AG04450 (cell line): ENCODE data around the gene C12orf43. TPM values are rescaled to one million over a fixed set of nuclear protein-coding genes. Genes with fewer than 3 reads are reported as not detected.
"Not testable (repeated sequence)": the region's sequence is repeated elsewhere in the genome, so short reads cannot be mapped to it uniquely, and the experiment has no call there.

ENCODE experiments used
- CTCF ChIA-PET: fragments of 300-600, 350-600 bp; formaldehyde crosslinking; extraction: SDS; loops from one replicate; lab custom pipeline; 2022; ENCODE audit warnings: antibody characterized with exemption, inconsistent platforms; lab: Charles Lee
- POLR2A ChIA-PET: fragments of 350-600 bp; formaldehyde crosslinking; extraction: SDS; loops from one replicate; lab custom pipeline; 2021; ENCODE audit warnings: antibody characterized with exemption, inconsistent platforms; lab: Yijun Ruan, JAX
- DNase-seq: peaks from one replicate; pipeline ENCODE4 v3.0.0-alpha.2; 2011; ENCODE audit warnings: low read depth, low spot score
- H3K27ac ChIP-seq: one replicate; pipeline ENCODE4 v1.5.1; 2012; ENCODE audit warnings: low read depth, low read length, control low read depth
- H3K27me3 ChIP-seq: one replicate; pipeline ENCODE4 v1.6.0; 2012; ENCODE audit warnings: low read length; ENCODE audit not compliant: control insufficient read depth, insufficient read depth
- H3K4me3 ChIP-seq: 2 replicates; pipeline ENCODE4 v1.5.1; 2011; ENCODE audit warnings: mild to moderate bottlenecking, low read depth, low read length, control low read depth
- H3K9me3 ChIP-seq: 2 replicates; pipeline ENCODE4 v1.5.1; 2012; ENCODE audit warnings: low read length; ENCODE audit not compliant: control insufficient read depth, insufficient read depth
- polyA plus RNA-seq: library from polyadenylated mRNA; depleted of rRNA; stranded (reverse); fragments of >200 nt; gene quantifications from 2 replicates; pipeline ENCODE4 v1.2.3, GENCODE V29; 2011
- TF ChIP-seq, protein P1 (sequence below): IDR thresholded peaks from 2 replicates; pipeline ENCODE4 v1.5.1; 2011; ENCODE audit warnings: low read depth, low read length, control low read depth, inconsistent platforms

Gene C12orf43
- polyA plus RNA-seq, 1 experiment = 13.6 TPM

DNA sequence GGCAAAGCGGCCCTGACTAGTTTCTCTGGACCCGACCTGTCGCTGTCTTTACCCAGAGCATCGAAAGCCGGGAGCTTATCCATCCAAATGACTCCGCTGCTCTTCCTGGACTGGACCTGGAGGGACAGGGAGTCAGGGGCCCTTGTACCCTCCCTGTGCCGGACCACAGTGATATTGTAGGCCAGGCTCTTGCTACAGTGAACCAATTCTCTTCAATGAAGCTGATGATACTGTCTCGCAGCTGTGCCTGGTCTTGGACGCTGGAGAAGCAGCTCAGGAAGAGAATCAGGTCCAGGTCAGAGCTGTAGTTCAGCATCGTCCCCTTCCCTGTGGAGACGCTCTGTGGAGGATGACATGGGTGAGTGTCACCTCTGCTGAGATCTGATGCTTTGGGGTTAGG lies 37.4 kb upstream of the C12orf43 start:
- TF ChIP-seq, protein P1, sequence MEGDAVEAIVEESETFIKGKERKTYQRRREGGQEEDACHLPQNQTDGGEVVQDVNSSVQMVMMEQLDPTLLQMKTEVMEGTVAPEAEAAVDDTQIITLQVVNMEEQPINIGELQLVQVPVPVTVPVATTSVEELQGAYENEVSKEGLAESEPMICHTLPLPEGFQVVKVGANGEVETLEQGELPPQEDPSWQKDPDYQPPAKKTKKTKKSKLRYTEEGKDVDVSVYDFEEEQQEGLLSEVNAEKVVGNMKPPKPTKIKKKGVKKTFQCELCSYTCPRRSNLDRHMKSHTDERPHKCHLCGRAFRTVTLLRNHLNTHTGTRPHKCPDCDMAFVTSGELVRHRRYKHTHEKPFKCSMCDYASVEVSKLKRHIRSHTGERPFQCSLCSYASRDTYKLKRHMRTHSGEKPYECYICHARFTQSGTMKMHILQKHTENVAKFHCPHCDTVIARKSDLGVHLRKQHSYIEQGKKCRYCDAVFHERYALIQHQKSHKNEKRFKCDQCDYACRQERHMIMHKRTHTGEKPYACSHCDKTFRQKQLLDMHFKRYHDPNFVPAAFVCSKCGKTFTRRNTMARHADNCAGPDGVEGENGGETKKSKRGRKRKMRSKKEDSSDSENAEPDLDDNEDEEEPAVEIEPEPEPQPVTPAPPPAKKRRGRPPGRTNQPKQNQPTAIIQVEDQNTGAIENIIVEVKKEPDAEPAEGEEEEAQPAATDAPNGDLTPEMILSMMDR = no peak
- Histone ChIP-seq H3K4me3 (no peak overlapping the region), H3K27me3 (peaks cover 10% of the 10 kb centered on the region), H3K9me3 (no peaks in the 10 kb centered on the region), H3K27ac (no peak overlapping the region)
- CTCF ChIA-PET = no interaction called here
- POLR2A ChIA-PET = no interaction called here
- DNase-seq = no peak

DNA sequence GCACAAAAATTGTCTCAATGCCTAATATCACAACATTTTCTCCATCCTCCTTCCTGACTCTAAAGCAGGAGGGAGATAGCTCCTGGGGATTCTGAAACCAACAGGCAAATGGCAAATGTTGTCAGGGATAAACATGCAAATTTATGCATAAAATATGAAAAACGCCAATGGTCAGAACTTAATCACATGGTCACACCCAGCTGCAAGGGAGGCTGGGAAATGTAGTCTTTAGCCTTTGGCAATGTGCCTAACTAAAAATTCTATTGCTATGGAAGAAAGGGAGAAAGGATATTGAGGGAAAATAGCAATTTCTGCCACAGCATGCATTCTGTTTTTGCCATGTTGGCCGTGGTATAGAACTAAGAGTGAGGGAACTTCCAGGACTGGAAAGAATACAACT lies 34.4 kb upstream of the C12orf43 start:
- POLR2A ChIA-PET = no interaction called here
- H3K9me3 ChIP-seq = no peaks in the 10 kb centered on the region
- H3K27ac ChIP-seq = no peak overlapping the region
- no peak overlapping the region for H3K4me3 ChIP-seq
- CTCF ChIA-PET = interaction anchor here (2.1 kb wide), 1 partner anchor 9 kb away, joined by 10 read pairs; no protein-coding TSS in a partner anchor
- TF ChIP-seq, protein P1 = no peak
- DNase-seq = no peak
- H3K27me3 ChIP-seq = peaks cover 7% of the 10 kb centered on the region

DNA sequence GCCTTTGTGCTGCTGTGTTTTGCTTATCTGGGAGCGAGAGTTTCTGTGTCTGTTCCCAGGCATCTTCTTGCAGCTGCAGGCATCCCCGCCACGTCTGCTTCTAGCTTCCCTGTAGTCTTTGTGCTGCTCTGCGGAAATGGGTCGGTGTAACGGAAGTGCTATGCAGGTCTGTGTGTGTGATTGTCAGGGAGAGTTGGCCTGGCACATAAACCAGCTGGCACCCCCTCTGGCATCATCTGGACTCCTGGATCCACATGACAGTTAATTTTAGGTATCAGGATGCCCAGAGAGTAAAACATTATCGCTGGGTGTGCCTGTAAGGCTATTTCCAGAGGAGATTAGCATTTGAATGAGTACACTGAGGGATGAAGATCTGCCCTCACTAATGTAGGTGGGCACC lies 32.2 kb upstream of the C12orf43 start:
- no peak for DNase-seq
- Histone ChIP-seq H3K27ac (no peak overlapping the region), H3K27me3 (peaks cover 14% of the 10 kb centered on the region), H3K4me3 (no peak overlapping the region), H3K9me3 (no peaks in the 10 kb centered on the region)
- POLR2A ChIA-PET = interaction anchor here (0.6 kb wide), 1 partner anchor 17 kb away, joined by 6 read pairs; no protein-coding TSS in a partner anchor
- TF ChIP-seq, protein P1 = no peak
- CTCF ChIA-PET = interaction anchor here (3.0 kb wide), 1 partner anchor 12 kb away, joined by 11 read pairs; no protein-coding TSS in a partner anchor

DNA sequence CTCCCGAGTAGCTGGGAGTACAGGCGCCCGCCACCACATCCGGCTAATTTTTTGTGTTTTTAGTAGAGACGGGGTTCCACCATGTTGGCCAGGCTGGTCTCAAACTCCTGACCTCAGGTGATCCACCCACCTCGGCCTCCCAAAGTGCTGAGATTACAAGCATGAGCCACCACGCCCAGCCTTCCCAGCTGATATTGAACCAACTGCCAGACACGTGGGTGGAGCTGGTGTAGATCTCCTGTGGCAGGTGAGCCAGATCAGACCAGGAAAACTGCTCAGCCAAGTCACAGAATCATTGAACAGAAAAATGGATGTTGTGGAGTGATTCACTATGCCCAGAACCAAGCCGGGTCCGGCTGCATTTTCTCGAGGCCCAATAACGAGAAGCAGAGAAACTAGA lies 31.1 kb upstream of the C12orf43 start:
- peaks cover 15% of the 10 kb centered on the region for H3K27me3 ChIP-seq
- H3K27ac ChIP-seq, DNase-seq, POLR2A ChIA-PET, H3K9me3 ChIP-seq, H3K4me3 ChIP-seq: not testable (repeated sequence)
- CTCF ChIA-PET = interaction anchor here (3.0 kb wide), 1 partner anchor 13 kb away, joined by 11 read pairs; no protein-coding TSS in a partner anchor

DNA sequence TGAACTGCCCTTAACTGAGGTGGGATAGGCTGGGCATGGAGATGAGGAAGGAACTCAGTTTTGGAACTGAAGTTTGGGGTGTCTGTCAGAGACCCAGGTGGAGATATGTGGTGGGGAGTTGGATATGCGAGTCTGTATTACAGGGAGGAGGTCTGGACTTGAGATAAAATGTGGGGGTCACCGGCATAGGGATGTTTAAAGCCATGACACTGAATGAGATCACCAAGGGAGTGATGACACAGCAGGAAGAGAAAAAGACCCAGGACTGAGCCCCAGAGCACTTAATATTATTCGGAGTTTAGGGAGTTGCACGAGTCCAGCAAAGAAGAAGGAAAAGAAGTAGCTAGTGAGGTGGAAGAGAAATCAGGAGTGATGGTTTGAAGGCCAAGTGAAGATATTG lies 26.8 kb upstream of the C12orf43 start:
- no peak for DNase-seq
- CTCF ChIA-PET = no interaction called here
- Histone ChIP-seq H3K9me3 (no peaks in the 10 kb centered on the region), H3K27me3 (peaks cover 10% of the 10 kb centered on the region), H3K4me3 (no peak overlapping the region), H3K27ac (no peak overlapping the region)
- TF ChIP-seq, protein P1 = no peak
- POLR2A ChIA-PET = no interaction called here
